Prostate gland (tissue), 2 donors: ENCODE results near the gene TSPYL4. TPM values are rescaled to one million over a fixed set of nuclear protein-coding genes. Genes with fewer than 3 reads are reported as not detected.

Source experiments
- DNase-seq: peaks from one replicate; pipeline ENCODE4 v3.0.0-alpha.2; 2019; ENCODE audit warnings: low spot score
- H3K27ac ChIP-seq, 2 donors: fragments of 200-600 bp; sonication (generic); 2 replicates each; pipeline ENCODE4 v1.5.1; 2017 to 2019
- H3K27me3 ChIP-seq: fragments of 200-600 bp; sonication (generic); replicated peaks from 2 replicates; pipeline ENCODE4 v1.5.1; 2019; ENCODE audit not compliant: insufficient read depth
- H3K36me3 ChIP-seq, 2 donors: fragments of 200-600 bp; sonication (generic); 1 replicate in 1 of 2; 2 replicates in 1 of 2; pipeline versions ENCODE4 v1.5.1 to v1.8.1; 2017 to 2019
- H3K4me1 ChIP-seq: fragments of 200-600 bp; sonication (generic); replicated peaks from 2 replicates; pipeline ENCODE4 v1.5.1; 2019
- H3K4me3 ChIP-seq, 2 donors: fragments of 200-600 bp; sonication (generic); 2 replicates each; pipeline ENCODE4 v1.5.1; 2017 to 2019
- H3K9me3 ChIP-seq: fragments of 200-600 bp; sonication (generic); 2 replicates; pipeline ENCODE4 v1.5.1; 2017
- POLR2A ChIP-seq: fragments of 450-650 bp; IDR thresholded peaks from one replicate; pipeline ENCODE4 v1.6.1; 2016; ENCODE audit warnings: antibody characterized with exemption, mild to moderate bottlenecking
- POLR2AphosphoS5 ChIP-seq: sonication (generic); formaldehyde crosslinking; IDR thresholded peaks from one replicate; pipeline ENCODE4 v1.6.1; 2017; ENCODE audit warnings: antibody characterized with exemption
- WGBS: methylation state at CpG from one replicate; pipeline ENCODE4 v1.1.5; 2018; 5-methylcytosine and 5-hydroxymethylcytosine counted together
- intact Hi-C: fragments of 100-400 bp; cut with DNase I; formaldehyde crosslinking; loops from one replicate; pipeline ENCODE4 v1.14.2; 2022
- total RNA-seq, 2 donors: library from RNA; depleted of rRNA; stranded (reverse); fragments of >200 nt; gene quantifications; one replicate each; pipeline ENCODE4 v1.1.0, GENCODE V29; 2016
- TF ChIP-seq, protein P1 (sequence below), 4 experiments: fragments of 200-600 bp in 2 of 4; fragments of 450-650 bp in 2 of 4; sonication (generic) in 2 of 4; IDR thresholded peaks; 1 replicate in 3 of 4; 2 replicates in 1 of 4; pipeline ENCODE4 v1.5.1; 2016 to 2019; ENCODE audit warnings: antibody characterized with exemption in 4 of 4, mild to moderate bottlenecking in 2 of 4, moderate library complexity in 2 of 4

The TSPYL4 gene
- total RNA-seq, 2 donors from 2014 or later: 26.0 to 33.7 TPM

DNA sequence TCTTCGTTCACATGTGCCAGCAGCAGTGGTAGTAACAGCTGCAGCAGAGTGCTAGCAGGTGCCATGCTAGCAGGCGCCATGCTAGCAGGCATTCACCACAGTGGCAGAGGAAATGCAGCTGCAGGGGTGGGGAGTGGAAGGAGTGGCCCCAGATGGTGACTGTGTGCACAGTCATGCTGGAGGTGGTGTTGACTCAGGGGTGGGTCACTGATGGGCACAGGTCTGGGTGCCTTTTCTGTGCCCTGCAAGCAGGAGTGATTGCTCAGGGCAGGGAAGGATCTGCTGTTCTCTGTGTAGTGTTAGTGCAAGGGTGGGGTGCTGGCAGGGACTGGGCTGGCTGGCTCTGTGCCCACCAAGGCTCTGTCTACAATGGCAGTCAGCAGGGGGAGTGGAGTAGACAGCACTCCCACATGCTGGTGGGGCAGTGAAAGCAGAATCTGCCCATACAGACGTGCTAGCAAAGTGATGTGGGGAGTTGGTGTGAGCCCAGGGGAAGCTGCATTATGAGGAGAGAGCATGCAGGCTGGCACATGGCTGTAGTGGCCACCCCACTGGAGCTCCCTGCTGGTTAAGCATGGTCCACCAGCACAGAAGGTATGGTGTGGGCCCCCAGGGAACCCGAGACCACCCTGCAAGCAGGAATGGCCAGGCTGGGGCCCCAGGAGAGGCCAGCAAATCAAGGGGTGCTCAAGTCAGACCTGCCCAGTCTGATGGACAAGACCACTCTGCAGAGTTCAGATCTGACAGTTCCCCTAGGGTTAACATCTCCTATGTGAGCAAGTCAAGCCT, 11.4 kb upstream of the TSPYL4 start:
- TF ChIP-seq POLR2AphosphoS5 (no peak), POLR2A (no peak)
- TF ChIP-seq, protein P1, sequence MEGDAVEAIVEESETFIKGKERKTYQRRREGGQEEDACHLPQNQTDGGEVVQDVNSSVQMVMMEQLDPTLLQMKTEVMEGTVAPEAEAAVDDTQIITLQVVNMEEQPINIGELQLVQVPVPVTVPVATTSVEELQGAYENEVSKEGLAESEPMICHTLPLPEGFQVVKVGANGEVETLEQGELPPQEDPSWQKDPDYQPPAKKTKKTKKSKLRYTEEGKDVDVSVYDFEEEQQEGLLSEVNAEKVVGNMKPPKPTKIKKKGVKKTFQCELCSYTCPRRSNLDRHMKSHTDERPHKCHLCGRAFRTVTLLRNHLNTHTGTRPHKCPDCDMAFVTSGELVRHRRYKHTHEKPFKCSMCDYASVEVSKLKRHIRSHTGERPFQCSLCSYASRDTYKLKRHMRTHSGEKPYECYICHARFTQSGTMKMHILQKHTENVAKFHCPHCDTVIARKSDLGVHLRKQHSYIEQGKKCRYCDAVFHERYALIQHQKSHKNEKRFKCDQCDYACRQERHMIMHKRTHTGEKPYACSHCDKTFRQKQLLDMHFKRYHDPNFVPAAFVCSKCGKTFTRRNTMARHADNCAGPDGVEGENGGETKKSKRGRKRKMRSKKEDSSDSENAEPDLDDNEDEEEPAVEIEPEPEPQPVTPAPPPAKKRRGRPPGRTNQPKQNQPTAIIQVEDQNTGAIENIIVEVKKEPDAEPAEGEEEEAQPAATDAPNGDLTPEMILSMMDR (IDR thresholded peaks at IDR 0.05): no peak
- Histone ChIP-seq H3K27me3 (no peaks in the 10 kb centered on the region), H3K4me3 (no peak overlapping the region), H3K27ac (no peak overlapping the region), H3K4me1 (no peaks in the 10 kb centered on the region), H3K36me3 (no peaks in the 10 kb centered on the region), H3K9me3 (no peaks in the 10 kb centered on the region)
- 80% methylated on average over 4 of the region's 4 CpGs for WGBS
- intact Hi-C loops: no loop called here
- no peak for DNase-seq

DNA sequence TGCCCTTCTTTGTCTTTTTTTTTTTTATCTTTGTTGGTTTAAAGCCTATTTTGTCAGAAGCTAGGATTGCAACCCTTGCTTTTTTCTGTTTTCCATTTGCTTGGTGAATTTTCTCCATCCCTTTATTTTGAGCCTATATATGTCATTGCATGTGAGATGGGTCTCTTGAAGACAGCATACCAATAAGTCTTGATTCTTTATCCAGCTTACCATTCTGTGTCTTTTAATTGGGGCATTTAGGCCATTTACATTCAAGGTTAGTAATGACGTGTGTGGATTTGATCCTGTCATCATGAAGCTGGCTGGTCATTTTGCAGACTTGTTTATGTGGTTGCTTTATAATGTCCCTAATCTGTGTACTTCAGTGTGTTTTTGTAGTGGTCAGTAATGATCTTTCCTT, 9.5 kb upstream of the TSPYL4 start:
- H3K4me1 ChIP-seq: no peaks in the 10 kb centered on the region
- H3K27me3 ChIP-seq: no peaks in the 10 kb centered on the region
- H3K27ac ChIP-seq: no peak overlapping the region
- 97% methylated on average over 1 of the region's 1 CpG for WGBS
- DNase-seq: no peak
- TF ChIP-seq POLR2A (no peak), POLR2AphosphoS5 (no peak)
- TF ChIP-seq, protein P1 (IDR thresholded peaks at IDR 0.05): no peak
- intact Hi-C loops: no loop called here
- H3K9me3 ChIP-seq: no peaks in the 10 kb centered on the region
- no peak overlapping the region for H3K4me3 ChIP-seq
- no peaks in the 10 kb centered on the region for H3K36me3 ChIP-seq

DNA sequence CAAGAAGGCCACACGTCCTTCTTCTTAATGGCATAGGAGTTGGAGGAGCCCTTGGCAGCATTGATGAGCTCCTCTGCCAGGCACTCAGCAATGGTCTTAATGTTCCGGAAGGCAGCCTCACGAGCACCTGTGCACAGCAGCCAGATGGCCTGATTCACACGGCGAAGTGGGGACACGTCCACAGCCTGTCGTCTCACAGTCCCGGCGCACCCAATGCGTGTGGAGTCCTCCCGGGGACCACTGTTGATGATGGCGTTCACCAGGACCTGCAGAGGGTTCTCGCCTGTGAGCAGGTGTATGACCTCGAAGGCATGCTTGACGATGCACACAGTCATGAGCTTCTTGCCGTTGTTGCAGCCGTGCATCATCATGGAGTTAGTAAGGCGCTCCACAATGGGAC, 4.6 kb upstream of the TSPYL4 start:
- Histone ChIP-seq H3K4me3 (no peak overlapping the region), H3K27ac (no peak overlapping the region), H3K27me3 (no peaks in the 10 kb centered on the region), H3K9me3 (no peaks in the 10 kb centered on the region), H3K36me3 (no peaks in the 10 kb centered on the region), H3K4me1 (no peaks in the 10 kb centered on the region)
- 95% methylated on average over 18 of the region's 18 CpGs for WGBS
- intact Hi-C loops: no loop called here
- TF ChIP-seq POLR2AphosphoS5: no peak
- TF ChIP-seq POLR2A: no peak
- TF ChIP-seq, protein P1 (IDR thresholded peaks at IDR 0.05): no peak
- DNase-seq: no peak

DNA sequence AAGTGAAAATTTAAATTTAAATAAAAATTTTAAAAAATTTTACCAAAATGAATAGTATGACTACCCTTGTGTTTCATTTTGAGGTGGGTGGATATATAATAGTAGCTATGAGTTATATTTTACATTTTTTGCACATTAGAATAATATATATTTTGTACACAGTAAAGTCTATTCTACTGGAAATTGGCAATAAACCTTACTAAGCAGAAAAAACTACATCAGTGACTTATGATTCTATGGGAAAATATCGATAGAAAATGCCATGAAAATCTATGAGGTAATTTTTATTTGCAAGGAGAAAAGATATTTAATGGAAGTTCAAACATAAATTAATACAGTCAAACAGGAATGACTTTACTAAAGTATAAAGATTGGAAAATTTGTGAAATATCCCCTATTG, 2.8 kb upstream of the TSPYL4 start:
- intact Hi-C loops: no loop called here

More for the DNA sequence above, 2.8 kb upstream of the TSPYL4 start:
- 95% methylated on average over 1 of the region's 1 CpG for WGBS
- DNase-seq: no peak
- peaks cover 10% of the 10 kb centered on the region for H3K4me1 ChIP-seq
- H3K36me3 ChIP-seq: no peaks in the 10 kb centered on the region
- no peak overlapping the region for H3K27ac ChIP-seq
- H3K4me3 ChIP-seq: no peak overlapping the region
- no peaks in the 10 kb centered on the region for H3K9me3 ChIP-seq
- TF ChIP-seq POLR2A: no peak
- TF ChIP-seq POLR2AphosphoS5: no peak
- TF ChIP-seq, protein P1 (IDR thresholded peaks at IDR 0.05): no peak
- no peaks in the 10 kb centered on the region for H3K27me3 ChIP-seq
